Endometrial microvascular endothelial cells (primary cell): ENCODE data around the gene DUSP14. TPM values are rescaled to one million over a fixed set of nuclear protein-coding genes. Genes with fewer than 3 reads are reported as not detected.

ENCODE experiments used
- in situ Hi-C: cut with HindIII; loops from 2 replicates; pipeline ENCODE4 v1.10.0; 2017; ENCODE audit warnings: low sequenced_read_pairs, low pct_unique_long_range_greater_than_20kb; ENCODE audit errors: inconsistent ontology term
- total RNA-seq: library from RNA; depleted of rRNA; stranded (reverse); fragments of >200 nt; gene quantifications from one replicate; pipeline ENCODE4 v1.2.3, GENCODE V29; 2015; ENCODE audit errors: inconsistent ontology term

DUSP14 gene
- total RNA-seq, 1 donor from 2014 or later: 58.9 TPM

DNA sequence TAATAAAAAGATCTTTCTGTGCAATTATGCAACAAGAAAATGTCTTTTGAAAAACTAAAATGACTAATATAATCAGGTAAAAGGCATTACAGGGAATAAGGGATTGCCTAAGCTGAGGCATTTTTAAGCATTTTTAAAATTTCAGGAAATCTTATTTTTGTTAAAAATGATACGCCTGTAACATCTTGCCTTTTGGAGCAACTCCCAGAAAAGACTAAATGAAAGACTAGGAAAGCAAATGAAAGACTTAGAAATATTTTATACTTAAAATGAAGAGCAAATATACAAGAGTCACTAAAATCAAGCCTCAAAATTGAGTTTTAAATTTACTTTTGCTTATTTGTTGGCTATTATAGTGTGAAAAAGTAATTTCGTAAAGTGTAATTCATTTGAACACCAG lies 55.8 kb downstream of the DUSP14 start:
- in situ Hi-C loops: no loop called here

DNA sequence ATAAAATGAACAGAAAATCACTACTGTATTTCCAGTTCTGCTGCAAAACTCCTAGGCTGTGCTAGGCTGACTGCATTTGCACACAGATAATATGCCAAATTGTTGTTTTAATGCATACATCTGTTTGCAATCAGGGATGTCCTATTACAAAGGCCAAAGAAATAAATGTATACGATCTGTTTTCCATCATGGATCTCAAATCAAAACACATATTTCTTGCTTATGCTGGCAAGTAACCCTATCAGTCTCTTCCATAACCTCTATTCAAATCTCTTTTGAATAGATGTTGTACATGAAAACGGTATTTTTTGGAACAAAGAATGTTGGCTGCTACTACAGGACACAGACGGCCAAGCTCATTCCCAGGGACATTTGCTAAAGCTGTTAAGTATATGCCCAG lies 56.6 kb downstream of the DUSP14 start:
- in situ Hi-C loops: no loop called here

DNA sequence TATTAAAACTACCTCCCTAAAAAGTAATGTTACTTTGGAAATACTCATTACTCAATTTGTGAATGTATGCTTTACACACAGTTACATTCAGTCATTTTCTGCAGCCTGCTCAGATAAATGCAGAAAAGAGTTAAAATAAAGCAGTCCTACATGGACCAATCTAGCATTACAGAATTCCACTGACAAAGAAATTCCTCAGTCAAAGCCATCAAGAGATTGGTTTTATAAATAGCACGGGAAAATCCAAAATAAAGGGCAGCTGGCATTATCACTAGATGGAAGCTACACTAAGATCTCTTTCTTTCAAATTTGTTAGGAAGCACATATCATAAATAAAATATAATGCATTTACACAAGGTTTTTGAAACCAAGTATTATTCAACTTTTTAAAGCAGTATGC lies 58.3 kb downstream of the DUSP14 start:
- in situ Hi-C loops: no loop called here

DNA sequence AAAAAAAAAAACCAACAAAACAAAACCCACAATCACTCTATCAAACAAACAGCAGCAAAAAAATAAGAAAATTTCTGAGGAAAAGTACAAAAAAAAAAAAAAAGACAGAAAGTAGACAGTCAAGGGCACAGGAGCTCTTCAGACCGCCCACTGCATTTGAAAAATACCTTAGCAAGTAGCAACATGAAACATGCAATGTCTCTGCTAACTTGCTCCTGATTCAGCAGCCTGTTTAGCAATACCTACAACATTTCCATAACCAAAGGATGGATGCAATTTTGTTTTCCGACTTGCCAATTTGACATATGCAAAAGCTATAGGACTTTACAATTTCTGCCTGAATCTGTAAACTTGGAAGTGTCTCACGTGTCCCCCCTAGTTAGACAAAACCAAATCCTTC lies 62.1 kb downstream of the DUSP14 start:
- in situ Hi-C loops: no loop called here

DNA sequence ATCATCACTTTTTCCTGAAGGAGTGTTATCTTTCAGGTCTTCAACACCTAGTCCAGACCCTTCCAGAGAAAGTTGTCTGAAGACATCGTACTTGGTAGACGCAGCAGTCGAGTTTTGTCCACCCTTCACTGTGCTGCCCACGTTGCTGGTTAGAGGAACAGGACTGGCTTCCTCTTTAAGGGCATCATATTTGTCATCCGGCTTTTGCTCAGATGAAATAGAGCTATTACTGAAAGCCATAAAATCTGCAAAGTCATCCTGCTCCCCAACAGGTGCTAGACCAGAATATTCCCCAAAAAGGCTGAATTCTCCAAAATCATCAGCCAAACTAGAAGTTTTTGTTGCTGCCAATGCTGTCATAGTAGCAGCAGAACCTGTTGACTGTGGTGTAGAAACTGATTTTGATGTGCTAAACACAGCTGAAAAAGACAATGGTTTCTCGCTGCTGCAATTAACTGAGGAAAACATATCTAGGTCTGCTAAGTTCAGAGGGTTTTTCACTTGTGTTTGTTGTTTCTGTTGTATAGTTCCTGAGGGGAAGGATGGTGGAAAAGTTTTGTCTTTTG lies 63.8 kb downstream of the DUSP14 start:
- in situ Hi-C loops: no loop called here

DNA sequence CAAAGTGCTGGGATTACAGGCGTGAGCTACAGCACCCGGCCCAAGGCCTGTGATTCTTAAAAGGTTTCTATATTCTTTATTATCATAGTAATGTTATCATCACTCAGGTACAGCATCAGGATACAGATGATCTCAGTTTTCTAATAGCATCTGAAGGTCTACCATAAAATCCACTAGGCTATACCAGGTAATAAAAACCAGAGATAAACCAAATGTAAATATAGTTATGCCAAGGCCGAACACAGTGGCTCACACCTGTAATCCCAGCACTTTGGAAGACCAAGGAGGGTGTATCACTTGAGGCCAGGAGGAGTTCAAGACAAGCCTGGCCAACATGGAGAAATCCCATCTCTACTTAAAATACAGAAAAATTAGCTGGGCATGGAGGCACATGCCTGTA lies 65.7 kb downstream of the DUSP14 start:
- in situ Hi-C loops: no loop called here

DNA sequence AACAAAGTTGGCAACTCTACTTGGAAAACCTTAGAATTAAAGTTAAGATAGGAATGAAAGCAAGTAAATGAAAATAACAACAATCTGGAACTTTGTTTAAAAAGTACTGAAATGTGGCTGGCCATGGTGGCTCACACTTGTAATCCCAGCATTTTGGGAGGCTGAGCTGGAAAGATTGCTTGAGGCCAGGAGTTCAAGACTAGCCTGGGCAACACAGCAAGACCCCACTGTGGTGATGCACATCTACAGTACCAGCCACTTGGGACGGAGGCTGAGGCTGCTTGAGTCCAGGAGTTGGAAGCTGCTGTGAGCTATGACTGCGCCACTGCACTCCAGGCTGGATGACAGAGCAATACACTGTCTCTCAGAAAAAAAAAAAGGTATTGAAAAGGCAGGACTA lies 67.8 kb downstream of the DUSP14 start:
- in situ Hi-C loops: no loop called here

DNA sequence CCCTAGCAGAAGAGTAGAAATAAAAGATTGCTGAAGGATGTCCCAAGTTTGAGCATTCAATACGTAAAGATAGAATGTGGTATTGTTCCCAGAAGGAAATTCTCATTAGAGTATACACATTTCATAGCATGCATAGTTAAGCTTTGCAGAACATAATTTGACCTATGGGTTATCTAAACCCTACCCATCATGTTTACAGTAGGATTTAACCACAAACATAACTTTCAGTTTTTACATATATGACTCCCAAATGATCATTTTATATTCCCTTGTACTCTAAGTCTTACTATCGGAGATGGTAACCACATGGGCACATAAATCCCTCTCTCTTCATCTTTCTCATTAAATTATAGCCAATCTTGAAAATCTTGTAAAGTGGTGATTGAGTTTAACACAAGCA lies 68.6 kb downstream of the DUSP14 start:
- in situ Hi-C loops: no loop called here

DNA sequence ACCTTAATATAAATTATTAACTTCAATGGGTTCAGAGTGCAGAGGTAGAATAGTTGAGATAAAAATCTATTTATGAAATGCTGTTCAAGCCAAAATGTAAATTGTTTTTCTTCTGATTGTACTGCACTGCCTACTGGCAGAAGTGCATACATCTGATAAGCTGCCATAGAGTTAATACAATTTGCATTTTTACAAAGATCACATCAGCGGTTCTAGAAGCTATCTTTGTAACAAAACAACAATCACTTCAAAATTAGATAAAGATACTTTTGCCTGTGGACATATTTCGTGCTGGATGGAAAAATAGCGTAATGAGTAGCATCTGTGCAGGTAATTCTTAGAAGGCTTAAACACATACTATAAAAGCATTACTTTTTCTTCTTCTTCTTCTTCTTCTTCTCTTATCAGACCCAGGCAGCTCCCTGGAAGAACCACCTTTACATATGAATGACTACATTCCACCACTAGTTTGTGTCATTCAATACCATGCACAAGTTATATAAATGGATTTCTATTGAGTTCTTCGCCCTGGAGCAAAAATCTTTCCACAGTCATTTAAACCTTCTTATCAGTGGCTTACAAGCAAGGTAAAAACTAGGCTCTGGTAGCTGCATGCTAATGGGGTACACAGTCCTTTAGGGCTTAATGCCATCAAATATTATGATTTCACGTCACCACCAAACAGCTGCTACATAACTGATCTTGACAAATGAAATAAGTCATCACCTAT lies 72.5 kb downstream of the DUSP14 start:
- in situ Hi-C loops: no loop called here

Other genes starting within 250 kb of the DUSP14 start
- gene C17orf78, start 113.9 kb upstream of the DUSP14 start, total RNA-seq: not detected
- gene ACACA, start 83.1 kb upstream of the DUSP14 start, total RNA-seq: 28.0 TPM
- gene TADA2A, start 83.0 kb upstream of the DUSP14 start, total RNA-seq: 12.7 TPM
- gene SYNRG, start 119.5 kb downstream of the DUSP14 start, total RNA-seq: 27.9 TPM
- 27.3 TPM for gene DDX52, start 153.6 kb downstream of the DUSP14 start, total RNA-seq